Stimulated activated CD4-positive, alpha-beta T cell treated with anti-CD3 and anti-CD28 coated beads, Interleukin-12 subunit alpha, Interleukin-12 subunit beta, amount 100 ng/mL, for 48 hours (primary cell): ENCODE data around the gene IFT80.
"Not testable (repeated sequence)": the region's sequence is repeated elsewhere in the genome, so short reads cannot be mapped to it uniquely, and the experiment has no call there.

Experiments
- DNase-seq, 3 donors: peaks; one replicate each; pipeline ENCODE4 v3.0.0-alpha.2; 2020; ENCODE audit warnings: low read depth in 2 of 3, low spot score in 1 of 3

The IFT80 gene

GRCh38 chr3:160278210-160278609 lies 120.8 kb downstream of the IFT80 start:
- DNase-seq: no peak

- DNase-seq: no peak
These were observed 133.9 kb downstream of the IFT80 start for GRCh38 chr3:160265088-160265487.

GRCh38 chr3:160260587-160261270 lies 138.3 kb downstream of the IFT80 start:
- DNase-seq: no peak

GRCh38 chr3:160259589-160259988 lies 139.4 kb downstream of the IFT80 start:
- DNase-seq: no peak

- DNase-seq: no peak
These were observed 141.4 kb downstream of the IFT80 start for GRCh38 chr3:160257606-160258005.

- DNase-seq: no peak
These were observed 145.7 kb downstream of the IFT80 start for GRCh38 chr3:160253298-160253697.

- no peak for DNase-seq
These were observed 151.3 kb downstream of the IFT80 start for GRCh38 chr3:160247766-160248165.

- DNase-seq: no peak
These were observed 153.7 kb downstream of the IFT80 start for GRCh38 chr3:160245261-160245800.

- DNase-seq: not testable (repeated sequence)
These were observed 158.3 kb downstream of the IFT80 start for GRCh38 chr3:160240719-160241118.

- no peak for DNase-seq
These were observed 167.0 kb downstream of the IFT80 start for GRCh38 chr3:160232014-160232413.

- no peak for DNase-seq
These were observed 171.6 kb downstream of the IFT80 start for GRCh38 chr3:160227419-160227818.

- DNase-seq: no peak
These were observed 172.8 kb downstream of the IFT80 start for GRCh38 chr3:160226026-160226907.

- DNase-seq: peak in 1 of 3 donors; percentile 37
These were observed 173.6 kb downstream of the IFT80 start, which contains the start of gene C3orf80 for GRCh38 chr3:160225176-160226025. Gene C3orf80, plus strand, starts transcription at chr3:160225422. Its CDS starts 214 bp downstream, at chr3:160225636.

GRCh38 chr3:160224811-160225175 lies 174.2 kb downstream of the IFT80 start:
- no peak for DNase-seq

GRCh38 chr3:160224256-160224655 lies 174.8 kb downstream of the IFT80 start:
- no peak for DNase-seq

- DNase-seq: no peak
These were observed 178.0 kb downstream of the IFT80 start for GRCh38 chr3:160221019-160221418.

GRCh38 chr3:160220038-160220437 lies 179.0 kb downstream of the IFT80 start:
- DNase-seq: no peak

GRCh38 chr3:160218136-160218535 lies 180.9 kb downstream of the IFT80 start:
- DNase-seq: no peak

- no peak for DNase-seq
These were observed 181.3 kb downstream of the IFT80 start for GRCh38 chr3:160217675-160218074.

- no peak for DNase-seq
These were observed 185.8 kb downstream of the IFT80 start for GRCh38 chr3:160213191-160213590.

- DNase-seq: no peak
These were observed 188.2 kb downstream of the IFT80 start for GRCh38 chr3:160210799-160211221.
